Left lung (tissue), 10 donors: ENCODE measurements around the gene SLC40A1. TPM values are rescaled to one million over a fixed set of nuclear protein-coding genes. Genes with fewer than 3 reads are reported as not detected.

Source experiments
- ATAC-seq: fragments of 200-7000 bp; cut with Tn5 transposase; one replicate; pipeline ENCODE4 v1.9.1; 2020; ENCODE audit warnings: moderate library complexity
- DNase-seq, 4 donors: peaks; one replicate each; pipeline ENCODE4 v3.0.0-alpha.2; 2013 to 2020
- H3K27ac ChIP-seq, 2 donors: fragments of 200-600 bp; sonication (generic) in 1 of 2; one replicate each; pipeline versions ENCODE4 v1.5.0 to v1.8.0; 2020 to 2021
- H3K27me3 ChIP-seq, 2 donors: fragments of 200-600 bp; sonication (generic) in 1 of 2; one replicate each; pipeline versions ENCODE4 v1.5.0 to v1.8.0; 2020 to 2021
- H3K36me3 ChIP-seq, 2 donors: fragments of 200-600 bp; sonication (generic) in 1 of 2; one replicate each; pipeline versions ENCODE4 v1.5.0 to v1.8.0; 2020 to 2021
- H3K4me1 ChIP-seq, 2 donors: fragments of 200-600 bp; one replicate each; pipeline ENCODE4 v1.8.0; 2021
- H3K4me3 ChIP-seq, 2 donors: fragments of 200-600 bp; sonication (generic) in 1 of 2; one replicate each; pipeline versions ENCODE4 v1.5.0 to v1.8.0; 2020 to 2021; ENCODE audit warnings: mild to moderate bottlenecking in 1 of 2
- H3K9me3 ChIP-seq, 2 donors: fragments of 200-600 bp; sonication (generic) in 1 of 2; one replicate each; pipeline versions ENCODE4 v1.5.0 to v1.8.0; 2020 to 2021
- CTCF ChIP-seq, 2 donors: fragments of 200-600 bp; sonication (generic) in 1 of 2; IDR thresholded peaks; one replicate each; pipeline versions ENCODE4 v1.5.0 to v1.8.0; 2021; ENCODE audit warnings: antibody characterized with exemption in 2 of 2
- intact Hi-C, 2 donors: fragments of 100-400 bp; cut with DNase I; formaldehyde crosslinking; loops; one replicate each; pipeline versions ENCODE4 v1.11.2 to v1.14.2; 2022
- polyA plus RNA-seq, 6 donors: library from polyadenylated mRNA; unstranded; fragments of 120-200 nt; gene quantifications; one replicate each; pipeline ENCODE4 v1.2.1, GENCODE V29; 2013; ENCODE audit not compliant: insufficient read length in 6 of 6
- total RNA-seq, 2 donors: library from RNA; stranded (reverse); fragmentation: NEBNext Ultra II Directional; extraction: Animal tissue kit (Norgen Biotek cat#: 25700); gene quantifications; one replicate each; pipeline ENCODE4 v1.2.1, GENCODE V29; 2021
- donor health status: DM: no; HTN: yes; CAD: no.
- donor health status: DM: no; HTN: no; CAD: no.

SLC40A1 gene
- total and polyA plus RNA-seq, 8 donors: 104 to 242 (median 212) TPM

- DNase-seq (no peak), ATAC-seq (peak; percentile 55)
- Histone ChIP-seq H3K27me3 (no peaks in the 10 kb centered on the region), H3K36me3 (no peaks in the 10 kb centered on the region), H3K27ac (peak overlapping the region; percentile 15 to 43), H3K9me3 (no peaks in the 10 kb centered on the region), H3K4me1 (peaks cover 13 to 26% of the 10 kb centered on the region in 2 donors), H3K4me3 (no peak overlapping the region)
- intact Hi-C loops: no loop called here
- no peak for TF ChIP-seq CTCF (IDR thresholded peaks at IDR 0.05)
Measured at GRCh38 chr2:189610700-189611099, 30.1 kb upstream of the SLC40A1 start.

DNA sequence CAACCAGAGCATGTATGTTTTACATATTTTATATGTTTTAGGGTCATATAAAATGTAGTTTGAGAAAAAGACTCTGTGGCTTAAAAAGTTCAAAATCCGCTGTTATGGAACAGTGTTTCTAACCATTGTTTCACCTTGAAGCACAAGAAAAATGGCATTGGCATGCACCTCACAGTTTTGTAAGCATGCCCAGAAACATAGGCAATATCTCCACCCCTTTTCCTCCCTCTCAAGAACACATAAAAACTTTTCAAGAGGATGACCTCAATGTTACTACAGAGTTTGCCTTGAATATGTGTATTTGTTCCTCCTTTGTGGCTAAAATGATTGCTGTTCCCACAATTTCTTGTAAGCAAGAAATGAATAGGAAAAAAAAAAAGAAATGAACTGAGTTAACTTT lies 29.3 kb upstream of the SLC40A1 start:
- Histone ChIP-seq H3K4me1 (peaks cover 13 to 26% of the 10 kb centered on the region in 2 donors), H3K27ac (peak overlapping the region; percentile 15 to 43), H3K36me3 (no peaks in the 10 kb centered on the region), H3K9me3 (no peaks in the 10 kb centered on the region), H3K4me3 (no peak overlapping the region), H3K27me3 (no peaks in the 10 kb centered on the region)
- intact Hi-C loops: no loop called here
- TF ChIP-seq CTCF (IDR thresholded peaks at IDR 0.05): no peak
- ATAC-seq (peak; percentile 70), DNase-seq (no peak)

DNA sequence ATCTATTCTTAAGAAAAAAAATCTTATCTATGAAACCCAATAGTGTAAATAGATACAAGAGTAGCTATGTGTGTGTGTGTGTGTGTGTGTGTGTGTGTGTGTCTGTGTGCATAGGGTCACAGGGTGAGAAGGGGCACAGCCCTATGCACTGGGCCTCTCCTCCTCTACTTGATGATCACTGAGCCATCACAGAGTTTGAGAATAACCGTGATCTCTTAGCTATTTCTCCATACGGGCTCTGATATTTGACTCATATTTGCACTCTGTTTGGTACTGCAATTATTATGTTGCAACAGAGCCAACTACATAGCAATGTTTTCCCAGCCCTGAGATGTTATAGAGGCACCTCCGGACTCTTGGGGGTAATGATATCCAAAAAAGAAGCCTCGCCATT lies 28.8 kb upstream of the SLC40A1 start:
- Histone ChIP-seq H3K9me3 (no peaks in the 10 kb centered on the region), H3K27me3 (no peaks in the 10 kb centered on the region), H3K4me1 (peaks cover 13 to 26% of the 10 kb centered on the region in 2 donors), H3K27ac (peak overlapping the region; percentile 15 to 43), H3K36me3 (no peaks in the 10 kb centered on the region), H3K4me3 (no peak overlapping the region)
- no peak for TF ChIP-seq CTCF (IDR thresholded peaks at IDR 0.05)
- DNase-seq (no peak), ATAC-seq (peak; percentile 29)
- intact Hi-C loops: no loop called here

- H3K4me3 ChIP-seq: no peak overlapping the region
- DNase-seq (no peak), ATAC-seq (no peak)
- H3K9me3 ChIP-seq: no peaks in the 10 kb centered on the region
- H3K27me3 ChIP-seq: no peaks in the 10 kb centered on the region
- peaks cover 11 to 24% of the 10 kb centered on the region in 2 donors for H3K4me1 ChIP-seq
- TF ChIP-seq CTCF (IDR thresholded peaks at IDR 0.05): no peak
- H3K36me3 ChIP-seq: no peaks in the 10 kb centered on the region
- H3K27ac ChIP-seq: no peak overlapping the region
- intact Hi-C loops: no loop called here
Measured at GRCh38 chr2:189608795-189609422, 28.3 kb upstream of the SLC40A1 start.

GRCh38 chr2:189608170-189608569 lies 27.6 kb upstream of the SLC40A1 start:
- no peaks in the 10 kb centered on the region for H3K36me3 ChIP-seq
- ATAC-seq (no peak), DNase-seq (no peak)
- no peak overlapping the region for H3K4me3 ChIP-seq
- intact Hi-C loops: no loop called here
- no peak overlapping the region for H3K27ac ChIP-seq
- H3K27me3 ChIP-seq: no peaks in the 10 kb centered on the region
- H3K9me3 ChIP-seq: no peaks in the 10 kb centered on the region
- peaks cover 4 to 17% of the 10 kb centered on the region in 2 donors for H3K4me1 ChIP-seq
- no peak for TF ChIP-seq CTCF (IDR thresholded peaks at IDR 0.05)
